Natural killer cell (primary cell): ENCODE data around the gene ERAP2. TPM values are rescaled to one million over a fixed set of nuclear protein-coding genes. Genes with fewer than 3 reads are reported as not detected.
A peak's percentile ranks its signal among the peaks of the same experiment; 100 is the strongest.

Experiments
- ATAC-seq, 3 donors: fragments of 150-1000 bp in 2 of 3; fragments of 200-7000 bp in 1 of 3; cut with Tn5 transposase; 1 replicate in 1 of 3; 2 replicates in 2 of 3; pipeline ENCODE4 v1.10.0; 2021; ENCODE audit warnings: mild to moderate bottlenecking in 2 of 3, moderate library complexity in 2 of 3
- DNase-seq, 2 donors: peaks; one replicate each; pipeline versions ENCODE4 v3.0.0 to v3.0.0-alpha.2; 2013 to 2021; ENCODE audit warnings: mixed read lengths in 1 of 2
- H3K27ac ChIP-seq: one replicate; pipeline ENCODE4 v1.5.1; 2013; ENCODE audit warnings: mild to moderate bottlenecking, low read length
- H3K27me3 ChIP-seq: one replicate; pipeline ENCODE4 v1.6.1; 2013; ENCODE audit warnings: low read length; ENCODE audit not compliant: control insufficient read depth, insufficient read depth
- H3K36me3 ChIP-seq: one replicate; pipeline ENCODE4 v1.6.1; 2013; ENCODE audit warnings: low read length; ENCODE audit not compliant: control insufficient read depth, insufficient read depth
- H3K4me1 ChIP-seq: one replicate; pipeline ENCODE4 v1.6.1; 2013; ENCODE audit warnings: low read length; ENCODE audit not compliant: control insufficient read depth, insufficient read depth
- H3K4me3 ChIP-seq: one replicate; pipeline ENCODE4 v1.5.1; 2013; ENCODE audit warnings: low read length
- H3K9me3 ChIP-seq: one replicate; pipeline ENCODE4 v1.6.1; 2013; ENCODE audit warnings: low read length; ENCODE audit not compliant: control insufficient read depth, insufficient read depth
- H3K27ac Mint-ChIP-seq, 2 donors: one replicate each; pipeline ENCODE4 v1.8.0; 2022; ENCODE audit warnings: mild to moderate bottlenecking in 2 of 2, mixed read lengths in 2 of 2, moderate library complexity in 1 of 2
- H3K27me3 Mint-ChIP-seq, 2 donors: one replicate each; pipeline ENCODE4 v1.8.0; 2022; ENCODE audit warnings: low read depth in 2 of 2, mixed read lengths in 2 of 2
- H3K36me3 Mint-ChIP-seq: one replicate; pipeline ENCODE4 v1.8.0; 2022; ENCODE audit warnings: mixed read lengths
- H3K4me1 Mint-ChIP-seq, 2 donors: one replicate each; pipeline ENCODE4 v1.8.0; 2022; ENCODE audit warnings: mixed read lengths in 2 of 2
- H3K4me3 Mint-ChIP-seq: one replicate; pipeline ENCODE4 v1.8.0; 2022; ENCODE audit warnings: mild to moderate bottlenecking, moderate library complexity, mixed read lengths
- H3K9me3 Mint-ChIP-seq, 2 donors: one replicate each; pipeline ENCODE4 v1.8.0; 2022; ENCODE audit warnings: mixed read lengths in 2 of 2
- CTCF ChIP-seq: fragments of 200-600 bp; IDR thresholded peaks from one replicate; pipeline ENCODE4 v1.8.0; 2022; ENCODE audit warnings: antibody characterized with exemption
- WGBS: methylation state at CpG from one replicate; pipeline ENCODE4 v1.1.7; 2013; ENCODE audit warnings: missing lambda C conversion rate; ENCODE audit not compliant: insufficient coverage; 5-methylcytosine and 5-hydroxymethylcytosine counted together
- intact Hi-C: fragments of 100-400 bp; cut with micrococcal nuclease; formaldehyde crosslinking; loops from one replicate; pipeline ENCODE4 v1.14.2; 2022
- total RNA-seq, 4 donors: library from RNA; stranded (reverse); fragments of 120-200 nt in 1 of 4; gene quantifications; one replicate each; pipeline versions ENCODE4 v1.2.3 to v1.2.4, GENCODE V29; 2013 to 2022

The ERAP2 gene
- total RNA-seq, 3 donors from 2014 or later (not counting 1 experiment from before 2014, with no cell fraction given) = 41.5 to 81.8 (median 79.2) TPM

GRCh38 chr5:96933764-96934707, 57.7 kb downstream of the ERAP2 start:
- H3K36me3 Mint-ChIP-seq = no peaks in the 10 kb centered on the region
- H3K9me3 Mint-ChIP-seq = no peaks in the 10 kb centered on the region
- no peaks in the 10 kb centered on the region for H3K27me3 Mint-ChIP-seq
- Histone ChIP-seq H3K4me3 (peak overlapping the region; percentile 93), H3K9me3 (no peaks in the 10 kb centered on the region), H3K36me3 (no peaks in the 10 kb centered on the region), H3K27ac (peak overlapping the region; percentile 91), H3K27me3 (no peaks in the 10 kb centered on the region), H3K4me1 (peaks cover 16% of the 10 kb centered on the region)
- peak overlapping the region; percentile 91 for H3K4me3 Mint-ChIP-seq
- DNase-seq = peak in 1 of 2 donors; percentile 68
- peaks cover 78 to 85% of the 10 kb centered on the region in 2 donors for H3K4me1 Mint-ChIP-seq
- no peak for TF ChIP-seq CTCF
- peak overlapping the region; percentile 93 to 94 for H3K27ac Mint-ChIP-seq
- intact Hi-C loops = loop anchor here (2.0 kb wide), 2 partner anchors 29 to 127 kb away; partner anchors contain the start of gene ERAP1
- ATAC-seq = no peak
- 5% methylated on average over 13 of the region's 13 CpGs for WGBS

DNA sequence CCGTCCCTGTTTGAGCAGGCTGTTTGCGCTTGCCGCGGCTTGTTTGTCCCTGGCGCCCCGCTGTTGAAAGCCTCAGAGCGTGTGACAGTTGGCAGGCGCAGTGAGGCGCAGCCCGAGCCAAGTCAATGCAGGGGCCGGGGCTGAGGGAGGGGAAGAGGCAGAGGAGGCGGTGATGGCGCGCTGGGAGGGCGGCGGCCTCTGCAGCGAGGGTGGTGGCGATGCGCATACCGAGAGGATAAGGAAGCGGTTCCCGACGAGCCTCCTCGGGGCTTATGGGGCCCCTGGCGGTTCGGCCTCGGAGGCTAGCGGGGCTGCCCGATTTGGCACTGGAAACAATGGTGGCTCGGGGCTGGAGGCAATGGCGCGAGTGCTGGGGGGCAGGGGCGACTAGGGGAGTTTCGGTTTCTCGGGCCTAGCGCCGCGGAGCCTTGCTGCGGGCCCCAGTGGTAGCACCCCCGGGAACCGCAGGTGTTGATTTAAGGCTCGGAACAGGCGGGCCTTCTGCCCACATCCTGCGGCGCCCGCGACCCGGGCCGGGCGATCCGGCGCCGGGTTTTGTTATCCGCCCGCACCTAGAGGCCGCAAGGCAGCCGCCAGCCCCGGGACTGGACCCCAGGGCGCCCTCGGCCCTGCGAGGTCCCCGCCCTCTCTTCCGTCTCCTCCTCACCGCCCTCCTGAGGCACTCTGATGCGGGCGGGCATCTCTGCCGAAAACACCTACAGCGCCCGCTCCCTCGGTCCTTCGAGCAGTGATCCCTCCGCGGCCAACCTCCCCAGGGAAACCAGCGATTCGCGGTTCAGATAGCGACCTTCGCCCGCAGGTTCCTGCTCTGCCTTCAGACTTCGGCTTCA, 58.6 kb downstream of the ERAP2 start:
- peak overlapping the region; percentile 91 for H3K4me3 Mint-ChIP-seq
- WGBS = under 1% methylated on average over 80 of the region's 80 CpGs
- no peaks in the 10 kb centered on the region for H3K36me3 ChIP-seq
- no peak for TF ChIP-seq CTCF
- no peaks in the 10 kb centered on the region for H3K27me3 Mint-ChIP-seq
- H3K4me3 ChIP-seq = peak overlapping the region; percentile 93
- peaks cover 19% of the 10 kb centered on the region for H3K4me1 ChIP-seq
- peak overlapping the region; percentile 93 to 94 for H3K27ac Mint-ChIP-seq
- intact Hi-C loops = loop anchor here (1.0 to 5.0 kb wide), 9 partner anchors 16 to 1992 kb away; partner anchors contain the start of genes CHD1, ELL2, ERAP1 and GLRX
- no peaks in the 10 kb centered on the region for H3K9me3 Mint-ChIP-seq
- no peaks in the 10 kb centered on the region for H3K27me3 ChIP-seq
- peak overlapping the region; percentile 91 for H3K27ac ChIP-seq
- H3K36me3 Mint-ChIP-seq = no peaks in the 10 kb centered on the region
- H3K4me1 Mint-ChIP-seq = peaks cover 77 to 82% of the 10 kb centered on the region in 2 donors
- no peaks in the 10 kb centered on the region for H3K9me3 ChIP-seq
- ATAC-seq (peak; percentile 66 to 88 (median 76)), DNase-seq (peak; percentile 96 to 97)

- H3K4me1 Mint-ChIP-seq = peaks cover 78 to 82% of the 10 kb centered on the region in 2 donors
- H3K27me3 Mint-ChIP-seq = no peaks in the 10 kb centered on the region
- ATAC-seq (peak; percentile 41 to 66 (median 52)), DNase-seq (peak; percentile 89 to 96)
- WGBS = under 1% methylated on average over 79 of the region's 79 CpGs
- no peaks in the 10 kb centered on the region for H3K27me3 ChIP-seq
- H3K9me3 Mint-ChIP-seq = no peaks in the 10 kb centered on the region
- no peak for TF ChIP-seq CTCF
- peak within 1 kb of the TSS; percentile 93 for H3K4me3 ChIP-seq
- peak within 1 kb of the TSS; percentile 91 for H3K27ac ChIP-seq
- peaks cover 21% of the 10 kb centered on the region for H3K4me1 ChIP-seq
- H3K36me3 ChIP-seq = no peaks in the 10 kb centered on the region
- H3K9me3 ChIP-seq = no peaks in the 10 kb centered on the region
- H3K4me3 Mint-ChIP-seq = peak within 1 kb of the TSS; percentile 91
- peak within 1 kb of the TSS; percentile 93 to 94 for H3K27ac Mint-ChIP-seq
- intact Hi-C loops = loop anchor here (1.0 to 5.0 kb wide), 10 partner anchors 16 to 1992 kb away; partner anchors contain the start of genes CHD1, ELL2, ERAP1 and ERAP2
- H3K36me3 Mint-ChIP-seq = no peaks in the 10 kb centered on the region
Measured at GRCh38 chr5:96935559-96936430, 59.5 kb downstream of the ERAP2 start, which contains the start of gene LNPEP. Gene LNPEP, plus strand, starts transcription at chr5:96936080. Its CDS starts 76 bp downstream, at chr5:96936156.
